Activated CD8-positive, alpha-beta T cell treated with anti-CD3 and anti-CD28 coated beads, Interleukin-2, amount 10 ng/mL, durations not matched to agents 7 days and 5 days (primary cell): ENCODE measurements around the gene ABCG4. TPM values are rescaled to one million over a fixed set of nuclear protein-coding genes. Genes with fewer than 3 reads are reported as not detected.

Source experiments
- ATAC-seq: fragments of 150-1000 bp; cut with Tn5 transposase; one replicate; pipeline ENCODE4 v1.10.0; 2021; ENCODE audit warnings: moderate library complexity
- CTCF ChIA-PET: fragments of 350-600 bp; sonication (Branson Sonifier 250); formaldehyde crosslinking; loops from one replicate; lab custom pipeline; 2021; ENCODE audit warnings: antibody characterized with exemption; lab: Charles Lee
- POLR2A ChIA-PET: fragments of 350-600 bp; sonication (Branson Sonifier 250); formaldehyde crosslinking; loops from one replicate; lab custom pipeline; 2021; ENCODE audit warnings: antibody characterized with exemption; lab: Charles Lee
- DNase-seq: peaks from one replicate; pipeline ENCODE4 v3.0.0-alpha.2; 2020
- H3K27ac Mint-ChIP-seq: one replicate; pipeline ENCODE4 v1.8.0; 2021; ENCODE audit warnings: mild to moderate bottlenecking, mixed read lengths
- H3K27me3 Mint-ChIP-seq: one replicate; pipeline ENCODE4 v1.8.0; 2021; ENCODE audit warnings: low read depth, mixed read lengths
- H3K36me3 Mint-ChIP-seq: one replicate; pipeline ENCODE4 v1.8.0; 2021; ENCODE audit warnings: low read depth, mixed read lengths
- H3K4me1 Mint-ChIP-seq: one replicate; pipeline ENCODE4 v1.8.0; 2021; ENCODE audit warnings: low read depth, mixed read lengths
- H3K4me3 Mint-ChIP-seq: one replicate; pipeline ENCODE4 v1.8.0; 2021; ENCODE audit warnings: mild to moderate bottlenecking, mixed read lengths
- H3K9me3 Mint-ChIP-seq: one replicate; pipeline ENCODE4 v1.8.0; 2022; ENCODE audit warnings: mixed read lengths; ENCODE audit not compliant: insufficient read depth
- total RNA-seq, 2 experiments: library from RNA; stranded (reverse); gene quantifications; one replicate each; pipeline ENCODE4 v1.2.3, GENCODE V29; 2021

ABCG4 gene
- total RNA-seq, 2 experiments from 2014 or later, result 0.18 TPM; not detected in 1

- H3K4me3 Mint-ChIP-seq, result peak overlapping the region; percentile 99
- POLR2A ChIA-PET, result interaction anchor here (0.5 to 2.4 kb wide), 16 partner anchors 19 to 131 kb away, joined by 3 to 12 read pairs (median 4); partner anchors contain the start of genes C2CD2L and HINFP
- CTCF ChIA-PET, result interaction anchor here (0.6 to 8.3 kb wide), 39 partner anchors 8 to 197 kb away, joined by 3 to 93 read pairs (median 5); partner anchors contain the start of genes C2CD2L, DPAGT1, NLRX1 and SLC37A4
These were observed 57.9 kb downstream of the ABCG4 start for GRCh38 chr11:119206511-119207414.

GRCh38 chr11:119207415-119207960, 58.6 kb downstream of the ABCG4 start:
- DNase-seq, result no peak
- peaks cover 12% of the 10 kb centered on the region for H3K36me3 Mint-ChIP-seq
- no peaks in the 10 kb centered on the region for H3K27me3 Mint-ChIP-seq
- H3K27ac Mint-ChIP-seq, result peak overlapping the region; percentile 92
- CTCF ChIA-PET, result interaction anchor here (0.9 to 8.3 kb wide), 10 partner anchors 11 to 197 kb away, joined by 3 to 93 read pairs (median 10); partner anchors contain the start of genes NLRX1 and SLC37A4
- POLR2A ChIA-PET, result interaction anchor here (0.9 to 2.4 kb wide), 4 partner anchors 38 to 116 kb away, joined by 3 to 10 read pairs (median 4); no protein-coding TSS in a partner anchor
- H3K4me3 Mint-ChIP-seq, result peak overlapping the region; percentile 99
- peaks cover 28% of the 10 kb centered on the region for H3K4me1 Mint-ChIP-seq
- H3K9me3 Mint-ChIP-seq, result no peaks in the 10 kb centered on the region
- no peak for ATAC-seq

More at GRCh38 chr11:119206511-119207414, 57.9 kb downstream of the ABCG4 start:
- H3K27ac Mint-ChIP-seq, result peak overlapping the region; percentile 92
- peaks cover 28% of the 10 kb centered on the region for H3K4me1 Mint-ChIP-seq
- DNase-seq, result peak; percentile 65
- no peaks in the 10 kb centered on the region for H3K9me3 Mint-ChIP-seq
- peaks cover 12% of the 10 kb centered on the region for H3K36me3 Mint-ChIP-seq
- ATAC-seq, result peak; percentile 43
- H3K27me3 Mint-ChIP-seq, result no peaks in the 10 kb centered on the region

GRCh38 chr11:119209186-119209585, 60.3 kb downstream of the ABCG4 start:
- DNase-seq (no peak), ATAC-seq (no peak)
- Mint-ChIP-seq H3K36me3 (peaks cover 12% of the 10 kb centered on the region), H3K27me3 (no peaks in the 10 kb centered on the region), H3K9me3 (no peaks in the 10 kb centered on the region), H3K4me1 (peaks cover 29% of the 10 kb centered on the region), H3K27ac (no peak overlapping the region), H3K4me3 (no peak overlapping the region)
- ChIA-PET POLR2A (no interaction called here), CTCF (interaction anchor here (0.6 to 3.5 kb wide), 5 partner anchors 12 to 144 kb away, joined by 3 to 15 read pairs (median 4); no protein-coding TSS in a partner anchor)

GRCh38 chr11:119210050-119210449, 61.2 kb downstream of the ABCG4 start:
- no peaks in the 10 kb centered on the region for H3K9me3 Mint-ChIP-seq

More at GRCh38 chr11:119210050-119210449, 61.2 kb downstream of the ABCG4 start:
- Mint-ChIP-seq H3K36me3 (peaks cover 17% of the 10 kb centered on the region), H3K4me1 (peaks cover 23% of the 10 kb centered on the region), H3K4me3 (no peak overlapping the region), H3K27ac (no peak overlapping the region), H3K27me3 (no peaks in the 10 kb centered on the region)
- ChIA-PET POLR2A (no interaction called here), CTCF (interaction anchor here (0.6 to 3.5 kb wide), 3 partner anchors 75 to 265 kb away, joined by 3 to 15 read pairs (median 5); no protein-coding TSS in a partner anchor)
- ATAC-seq (no peak), DNase-seq (no peak)

Other genes starting within 250 kb of the ABCG4 start
- gene BCL9L, start 223.1 kb upstream of the ABCG4 start, total RNA-seq, result 10 to 100 TPM; 70.0 to 70.6 TPM
- not detected for gene UPK2, start 192.8 kb upstream of the ABCG4 start, total RNA-seq
- gene FOXR1, start 177.3 kb upstream of the ABCG4 start, total RNA-seq, result not detected
- gene CENATAC, start 150.9 kb upstream of the ABCG4 start, total RNA-seq, result 10 to 100 TPM; 39.3 to 41.1 TPM
- 1,000 to 10,000 TPM; 1,115 to 1,170 TPM for gene RPS25, start 130.7 kb upstream of the ABCG4 start, total RNA-seq
- gene TRAPPC4, start 130.3 kb upstream of the ABCG4 start, total RNA-seq, result 10 to 100 TPM; 58.6 to 65.0 TPM
- gene SLC37A4, start 118.2 kb upstream of the ABCG4 start, total RNA-seq, result 10 to 100 TPM; 22.4 to 26.6 TPM
- 100 to 1,000 TPM; 133 to 135 TPM for gene HYOU1, start 91.8 kb upstream of the ABCG4 start, total RNA-seq
- gene VPS11, start 81.2 kb upstream of the ABCG4 start, total RNA-seq, result 10 to 100 TPM; 30.8 to 31.6 TPM
- 10 to 100 TPM; 31.0 to 32.5 TPM for gene HMBS, start 64.2 kb upstream of the ABCG4 start, total RNA-seq
- gene DPAGT1, start 47.2 kb upstream of the ABCG4 start, total RNA-seq, result 10 to 100 TPM; 52.5 to 57.7 TPM
- 10 to 100 TPM; 33.2 to 35.2 TPM for gene C2CD2L, start 41.7 kb upstream of the ABCG4 start, total RNA-seq
- 10 to 100 TPM; 36.1 to 40.9 TPM for gene HINFP, start 27.5 kb upstream of the ABCG4 start, total RNA-seq
- 10 to 100 TPM; 24.6 to 24.8 TPM for gene NLRX1, start 19.7 kb downstream of the ABCG4 start, total RNA-seq
- under 1 TPM; 0.18 to 0.63 TPM for gene NHERF4, start 36.4 kb downstream of the ABCG4 start, total RNA-seq
- gene CBL, start 57.3 kb downstream of the ABCG4 start, total RNA-seq, result 10 to 100 TPM; 43.6 to 43.7 TPM
- gene MCAM, start 168.1 kb downstream of the ABCG4 start, total RNA-seq, result 1 to 10 TPM; 2.9 to 4.4 TPM
- 10 to 100 TPM; 40.5 to 41.8 TPM for gene RNF26, start 185.5 kb downstream of the ABCG4 start, total RNA-seq
- gene C1QTNF5, start 191.8 kb downstream of the ABCG4 start, total RNA-seq, result not detected
- gene MFRP, start 197.7 kb downstream of the ABCG4 start, total RNA-seq, result not detected
- gene USP2, start 232.6 kb downstream of the ABCG4 start, total RNA-seq, result under 1 TPM; 0.55 to 0.68 TPM